NCI-H748 (cell line): ENCODE results near the gene SPARCL1.
A peak's percentile ranks its signal among the peaks of the same experiment; 100 is the strongest.
"Not testable (repeated sequence)": the region's sequence is repeated elsewhere in the genome, so short reads cannot be mapped to it uniquely, and the experiment has no call there.

Experiments used
- DNase-seq: peaks from one replicate; lab custom pipeline; 2025; ENCODE audit not compliant: unreplicated experiment; lab: John Stamatoyannopoulos, UW

Gene SPARCL1

DNA sequence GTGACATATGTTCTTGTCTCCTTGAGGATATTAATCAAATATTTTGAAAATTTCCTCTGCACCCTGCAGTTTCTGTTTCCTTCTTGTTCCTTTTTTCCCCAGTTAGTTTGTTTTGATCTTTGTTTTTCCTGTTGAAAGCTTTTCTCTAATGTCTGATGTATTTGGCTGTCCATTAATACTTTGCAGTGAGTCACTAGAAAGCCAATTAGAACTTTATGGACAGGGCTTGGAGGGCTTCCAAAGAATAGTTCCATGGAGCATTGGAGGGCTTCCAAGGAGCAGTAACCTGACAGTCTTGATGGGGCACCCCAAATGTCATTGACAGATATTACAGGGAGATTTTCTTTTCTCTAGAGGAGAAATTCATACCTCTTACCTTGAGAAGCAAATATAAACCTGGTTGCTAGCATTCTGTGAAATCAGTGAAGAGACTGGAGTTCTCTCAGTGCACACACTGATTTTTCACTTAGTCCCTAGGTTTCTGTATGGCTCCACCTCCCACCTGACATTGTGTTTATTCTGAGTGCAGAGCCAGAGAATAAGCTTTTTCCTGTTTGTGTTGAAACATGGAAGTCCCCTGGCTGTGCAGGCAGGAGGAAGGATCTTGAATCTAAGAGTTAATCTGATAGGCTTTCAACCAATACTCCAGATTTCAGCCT is 26.5 kb downstream of the SPARCL1 start:
- peak; percentile 33 for DNase-seq

DNA sequence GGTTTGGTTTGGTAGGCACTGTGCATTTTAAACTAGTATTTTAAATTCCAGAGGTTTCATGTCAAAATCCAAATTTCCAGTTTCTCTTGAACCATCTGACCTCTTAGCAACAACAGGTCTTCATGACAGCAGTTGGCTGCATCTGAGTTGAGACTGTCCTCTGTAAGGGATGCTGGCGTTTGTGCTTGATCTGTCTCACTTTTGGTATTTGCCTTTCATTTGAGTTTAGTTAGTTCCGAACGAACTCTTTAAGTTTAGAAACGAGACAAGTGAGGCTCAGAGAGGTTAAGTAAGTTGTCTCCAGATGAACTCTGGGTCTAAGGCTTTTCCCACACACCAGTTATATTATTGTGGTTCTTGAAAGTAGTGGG is 29.1 kb downstream of the SPARCL1 start:
- no peak for DNase-seq

DNA sequence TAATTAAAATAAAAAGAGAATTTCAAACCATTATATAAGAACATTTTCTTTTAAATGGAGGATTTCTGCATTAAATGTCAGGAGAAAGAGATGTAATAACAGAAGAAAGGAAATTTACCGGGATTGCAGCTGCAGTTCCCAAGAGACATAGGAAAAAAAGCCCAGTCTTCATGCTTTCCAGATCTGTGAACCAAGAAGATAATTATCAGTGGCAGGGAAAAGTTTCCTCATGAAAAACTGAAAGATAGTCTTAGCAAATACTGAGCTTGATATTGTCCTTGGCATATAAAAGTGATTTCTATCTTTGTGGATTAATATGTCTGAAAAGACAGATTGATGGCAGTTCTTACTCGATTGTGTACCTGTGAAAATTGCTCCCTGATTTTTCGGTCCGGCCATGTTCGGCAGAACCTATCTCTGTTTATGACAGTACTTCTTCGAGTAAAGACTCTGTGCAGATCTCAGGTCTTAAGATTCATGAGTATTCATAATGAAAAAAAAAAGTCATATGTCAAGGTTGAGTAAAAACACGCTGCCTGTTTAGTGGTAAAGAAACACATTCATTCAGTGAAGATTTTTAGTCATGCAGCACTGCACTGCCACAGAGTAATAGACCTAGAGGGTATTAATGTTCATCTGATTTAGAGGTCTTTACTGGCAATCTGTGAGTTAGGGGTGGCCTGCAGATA is 29.6 kb downstream of the SPARCL1 start:
- no peak for DNase-seq

DNA sequence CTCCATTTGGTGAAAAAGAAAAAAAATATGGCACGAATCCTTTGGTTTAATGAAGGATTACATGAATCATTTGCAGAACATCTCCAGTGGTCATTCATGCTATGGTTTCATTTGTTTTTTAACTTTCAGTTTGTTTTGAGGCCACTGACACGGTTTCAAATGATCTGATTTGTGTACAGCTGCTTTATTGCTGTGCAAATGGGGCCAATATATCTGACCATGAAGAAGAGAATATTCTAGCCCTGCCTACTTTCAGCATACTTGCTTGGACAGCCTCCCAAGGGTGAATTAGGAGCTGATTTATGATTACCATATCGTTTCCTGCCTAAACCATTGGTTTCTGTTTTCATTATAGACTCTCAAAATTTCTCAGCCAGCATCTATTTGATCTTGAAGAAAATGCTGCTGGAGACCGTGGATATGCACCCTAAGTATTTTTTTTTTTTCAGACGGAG is 30.7 kb downstream of the SPARCL1 start:
- DNase-seq, result no peak

DNA sequence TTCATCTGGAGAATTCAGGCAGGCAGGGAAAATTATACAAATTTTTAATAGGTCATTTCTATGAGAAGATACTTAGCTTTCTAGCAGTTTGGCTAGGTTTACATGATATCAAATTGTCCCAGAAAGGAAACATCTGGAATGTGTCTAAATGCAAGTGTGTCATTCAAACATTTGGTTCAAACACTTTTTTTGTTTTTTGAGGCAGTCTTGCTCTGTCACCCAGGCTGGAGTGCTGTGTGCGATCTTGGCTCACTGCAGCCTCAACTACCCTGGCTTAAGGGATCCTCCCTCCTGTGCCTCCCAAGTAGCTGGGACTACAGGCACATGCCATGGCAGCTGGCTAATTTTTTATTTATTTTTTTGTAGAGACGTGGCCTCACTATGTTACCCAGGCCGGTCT is 31.6 kb downstream of the SPARCL1 start:
- DNase-seq, result no peak

DNA sequence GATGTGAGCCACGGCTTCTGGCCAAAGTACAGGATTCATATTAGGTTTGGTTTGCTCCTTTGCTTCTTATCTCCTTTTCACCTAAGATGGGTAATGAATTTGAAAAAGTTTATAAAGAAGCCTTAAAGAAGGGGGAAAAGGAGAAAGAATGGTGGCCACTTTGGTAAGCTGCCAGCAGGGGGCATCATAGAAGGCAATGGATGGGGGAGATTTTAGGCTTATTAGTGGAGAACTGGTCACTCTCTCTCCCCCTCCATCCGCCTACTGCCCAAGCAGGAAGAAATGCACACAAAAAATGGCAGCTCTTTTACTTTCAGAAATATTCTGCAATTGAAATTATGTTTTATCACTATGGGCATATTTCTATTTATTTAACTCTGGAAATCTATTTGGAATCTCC is 32.0 kb downstream of the SPARCL1 start:
- no peak for DNase-seq

DNA sequence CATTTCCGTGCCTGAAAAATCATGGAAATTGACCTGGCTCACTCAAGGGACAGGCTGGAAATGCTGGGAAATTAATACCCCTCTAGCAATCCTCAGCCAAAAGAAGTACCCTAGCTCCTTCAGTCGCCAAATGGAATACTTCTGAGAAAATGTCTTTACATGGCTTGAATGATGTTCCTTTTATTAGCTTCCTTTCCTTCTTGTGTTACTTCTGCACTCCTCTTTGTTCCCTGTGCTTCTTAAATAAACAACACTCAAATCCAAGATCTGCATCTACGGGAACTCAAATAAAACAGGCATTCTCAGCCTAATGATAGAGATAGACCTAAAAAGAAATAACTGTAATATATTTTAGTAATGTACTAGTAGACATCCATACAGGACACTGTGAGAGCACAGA is 36.1 kb downstream of the SPARCL1 start:
- DNase-seq, result no peak

DNA sequence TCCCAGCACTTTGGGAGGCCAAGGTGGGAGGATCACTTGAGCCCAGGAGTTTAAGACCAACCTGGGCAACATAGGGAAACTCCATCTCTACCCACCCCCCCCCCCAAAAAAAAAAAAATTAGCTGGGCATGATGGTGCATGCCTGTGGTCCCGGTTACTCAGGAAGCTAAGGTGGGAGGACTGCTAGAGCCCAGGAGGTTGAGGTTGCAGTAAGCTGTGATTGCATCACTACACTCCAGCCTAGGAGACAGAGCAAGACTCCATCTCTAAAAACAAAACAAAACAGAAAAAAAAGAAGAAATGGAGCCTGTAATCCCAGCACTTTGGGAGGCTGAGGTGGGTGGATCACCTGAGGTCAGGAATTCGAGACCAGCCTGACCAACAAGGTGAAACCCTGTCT is 37.3 kb downstream of the SPARCL1 start:
- not testable (repeated sequence) for DNase-seq

DNA sequence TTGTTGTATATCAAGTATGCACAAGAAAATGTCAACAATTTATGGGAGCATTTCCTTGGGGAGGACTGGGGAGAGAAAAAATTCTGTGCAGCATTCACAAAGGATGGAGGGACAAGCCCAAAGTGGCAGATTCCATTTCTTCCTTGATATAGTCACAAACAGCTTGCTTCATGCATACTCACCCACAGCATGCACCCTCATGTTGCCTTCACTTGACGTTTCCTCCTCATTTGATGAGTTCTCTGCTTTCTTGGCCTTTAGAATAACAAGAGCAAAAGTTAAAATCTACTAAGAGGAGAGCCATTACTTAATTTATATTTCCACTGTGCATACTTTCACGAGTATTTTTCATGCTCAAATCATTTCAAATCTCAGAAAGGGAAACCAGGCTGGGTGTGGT is 37.7 kb downstream of the SPARCL1 start:
- DNase-seq, result no peak

DNA sequence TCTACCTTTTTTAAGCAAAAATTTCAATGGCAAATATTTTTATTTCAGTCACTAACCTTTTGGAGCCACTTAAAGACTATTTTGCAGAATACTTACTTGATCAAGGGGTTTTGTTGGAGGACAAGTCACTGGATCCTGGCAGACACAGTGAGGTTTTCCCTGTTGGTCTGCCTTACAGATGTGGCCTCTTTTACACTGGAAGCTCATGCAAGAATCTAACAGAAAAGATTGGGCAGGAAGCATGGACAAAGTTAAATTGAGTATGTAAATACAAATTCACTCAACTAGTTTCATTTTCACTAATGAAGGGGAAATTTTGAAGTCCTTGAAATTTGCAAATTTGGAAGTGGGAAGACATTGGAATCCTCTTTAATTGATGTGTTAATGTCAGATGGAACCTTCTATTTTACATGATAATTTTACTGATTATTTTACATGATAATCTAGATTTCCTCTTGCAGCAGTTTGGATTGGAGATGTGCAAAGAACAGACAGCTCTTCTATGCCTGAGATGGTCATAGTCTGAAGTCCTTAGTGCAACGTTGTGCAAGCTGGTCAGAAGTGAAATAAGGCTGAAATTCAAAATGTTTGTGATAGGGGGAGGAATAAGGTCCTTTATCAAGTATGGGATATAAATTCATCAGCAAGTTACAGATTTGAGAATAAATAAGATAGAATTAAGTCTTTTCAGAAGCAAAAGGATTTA is 38.4 kb downstream of the SPARCL1 start:
- DNase-seq, result no peak

DNA sequence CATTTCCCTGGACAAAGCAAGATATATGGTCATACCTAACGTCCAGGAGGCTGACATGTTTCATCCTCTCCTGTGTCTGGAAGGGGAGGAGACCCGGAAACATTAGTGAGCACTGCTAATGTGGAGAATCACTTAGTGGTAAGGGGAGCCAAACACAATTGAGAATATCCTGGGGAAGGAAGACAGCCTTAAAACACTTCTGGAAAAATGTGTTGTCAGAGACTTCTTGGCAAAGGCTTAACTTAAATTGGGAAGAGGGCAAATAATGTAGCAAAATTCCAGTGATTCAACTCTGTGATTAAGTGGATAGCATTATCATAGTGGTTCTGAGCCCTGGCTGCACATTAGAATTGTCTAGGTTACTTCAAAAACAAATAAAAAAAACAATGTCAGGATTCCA is 39.5 kb downstream of the SPARCL1 start:
- no peak for DNase-seq

DNA sequence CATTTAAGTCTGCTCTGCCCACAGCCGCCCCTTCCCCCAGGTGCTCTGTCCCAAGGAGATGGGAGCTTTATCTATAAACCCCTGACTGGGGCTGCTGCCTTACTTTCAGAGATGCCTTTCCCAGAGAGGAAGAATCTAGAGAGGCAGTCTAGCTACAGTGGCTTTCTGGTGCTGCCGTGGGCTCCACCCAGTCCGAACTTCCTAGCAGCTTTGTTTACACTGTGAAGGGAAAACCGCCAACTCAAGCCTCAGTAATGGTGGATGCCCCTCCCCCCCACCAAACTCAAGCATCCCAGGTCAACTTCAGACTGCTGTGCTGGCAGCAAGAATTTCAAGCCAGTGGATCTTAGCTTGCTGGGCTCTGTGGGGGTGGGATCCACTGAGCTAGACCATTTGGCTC is 40.5 kb downstream of the SPARCL1 start:
- not testable (repeated sequence) for DNase-seq

DNA sequence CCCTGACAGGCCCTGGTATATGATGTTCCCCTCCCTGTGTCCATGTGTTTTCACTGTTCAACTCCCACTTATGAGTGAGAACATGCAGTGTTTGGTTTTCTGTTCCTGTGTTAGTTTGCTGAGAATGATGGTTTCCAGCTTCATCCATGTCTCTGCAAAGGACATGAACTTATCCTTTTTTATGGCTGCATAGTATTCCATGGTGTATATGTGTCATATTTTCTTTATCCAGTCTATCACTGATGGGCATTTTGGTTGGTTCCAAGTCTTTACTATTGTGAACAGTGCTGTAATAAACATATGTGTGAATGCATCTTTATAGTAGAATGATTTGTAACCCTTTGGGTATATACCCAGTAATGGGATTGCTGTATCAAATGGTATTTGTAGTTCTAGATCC is 45.9 kb downstream of the SPARCL1 start:
- not testable (repeated sequence) for DNase-seq

DNA sequence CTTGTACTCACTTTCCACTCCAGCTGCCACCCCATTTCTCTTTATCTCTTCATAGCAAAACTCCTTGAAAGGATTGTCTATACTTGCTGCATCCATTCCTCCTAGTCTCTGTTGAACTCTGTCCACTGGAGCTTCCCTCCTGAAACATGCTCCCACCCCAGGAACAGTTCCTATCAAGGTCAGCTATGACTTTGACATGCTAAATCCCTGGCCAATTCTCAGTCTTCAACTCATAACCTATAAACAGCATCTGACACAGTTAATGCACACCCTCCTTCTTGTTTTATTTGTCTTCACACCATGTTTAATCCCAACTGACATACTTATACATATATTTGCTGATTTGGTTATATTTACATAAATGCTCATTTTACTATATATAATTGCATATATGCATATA is 47.8 kb downstream of the SPARCL1 start:
- no peak for DNase-seq

DNA sequence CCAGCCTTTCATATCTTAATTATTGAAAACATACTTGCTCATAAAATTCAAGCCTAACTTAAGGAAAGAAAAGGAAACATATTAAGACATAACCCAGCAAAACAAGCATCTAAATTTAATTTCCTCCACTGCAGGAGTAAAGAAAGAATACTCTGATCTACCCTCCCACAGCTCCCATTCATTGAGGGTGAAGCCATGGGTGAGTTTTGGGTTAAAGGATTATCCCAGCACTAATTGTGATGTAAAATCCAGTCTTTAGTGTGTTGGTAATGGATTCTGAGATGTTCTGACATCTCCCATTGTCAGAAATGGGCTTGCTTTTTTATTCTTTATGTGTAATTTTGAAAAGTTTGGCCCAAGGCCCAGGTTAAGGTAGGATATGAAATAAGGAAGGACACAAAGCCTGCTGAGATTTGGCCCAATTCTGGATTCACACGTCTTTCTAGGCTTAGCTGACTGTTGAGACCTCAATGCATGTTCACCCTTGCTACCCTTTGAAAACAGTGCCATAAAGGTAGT is 50.4 kb downstream of the SPARCL1 start:
- no peak for DNase-seq

DNA sequence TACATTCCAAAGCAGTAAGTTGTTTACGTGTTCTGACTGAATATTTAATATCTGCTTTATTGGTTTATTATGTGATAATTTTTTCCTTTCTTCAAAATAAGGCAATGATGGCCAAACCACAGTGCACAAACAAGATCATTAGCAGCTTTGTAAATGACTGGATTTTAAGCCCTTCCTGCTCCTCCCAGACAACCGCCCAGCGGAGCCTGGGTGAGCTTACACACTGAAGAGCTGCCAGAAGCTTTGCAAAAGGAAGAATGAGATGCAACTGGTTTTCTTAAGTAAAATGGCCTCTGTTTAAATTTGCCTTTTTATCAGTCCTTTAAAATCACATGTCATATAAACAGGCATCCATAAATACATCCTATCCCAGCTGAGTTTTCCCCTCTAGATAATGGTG is 52.2 kb downstream of the SPARCL1 start:
- DNase-seq, result no peak

DNA sequence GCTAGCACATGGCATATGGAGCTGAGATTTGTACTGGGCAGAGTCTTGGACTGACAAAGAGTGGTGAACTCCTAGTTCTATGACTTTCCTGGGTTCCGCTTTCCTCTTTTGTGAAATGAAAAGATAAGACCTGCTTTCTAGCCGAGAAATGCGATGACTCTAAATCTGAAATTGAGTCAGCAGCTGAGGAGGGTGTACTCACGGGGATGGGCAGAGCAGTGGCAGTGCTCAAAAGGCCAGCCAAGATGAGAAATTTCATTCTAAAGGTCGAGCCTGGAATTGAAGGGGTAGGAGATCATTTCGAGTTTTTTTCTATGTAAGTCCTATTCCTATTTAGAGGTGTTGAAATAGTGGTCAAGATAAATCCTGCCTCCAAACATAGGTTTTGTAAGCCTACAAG is 59.8 kb downstream of the SPARCL1 start:
- DNase-seq, result no peak

DNA sequence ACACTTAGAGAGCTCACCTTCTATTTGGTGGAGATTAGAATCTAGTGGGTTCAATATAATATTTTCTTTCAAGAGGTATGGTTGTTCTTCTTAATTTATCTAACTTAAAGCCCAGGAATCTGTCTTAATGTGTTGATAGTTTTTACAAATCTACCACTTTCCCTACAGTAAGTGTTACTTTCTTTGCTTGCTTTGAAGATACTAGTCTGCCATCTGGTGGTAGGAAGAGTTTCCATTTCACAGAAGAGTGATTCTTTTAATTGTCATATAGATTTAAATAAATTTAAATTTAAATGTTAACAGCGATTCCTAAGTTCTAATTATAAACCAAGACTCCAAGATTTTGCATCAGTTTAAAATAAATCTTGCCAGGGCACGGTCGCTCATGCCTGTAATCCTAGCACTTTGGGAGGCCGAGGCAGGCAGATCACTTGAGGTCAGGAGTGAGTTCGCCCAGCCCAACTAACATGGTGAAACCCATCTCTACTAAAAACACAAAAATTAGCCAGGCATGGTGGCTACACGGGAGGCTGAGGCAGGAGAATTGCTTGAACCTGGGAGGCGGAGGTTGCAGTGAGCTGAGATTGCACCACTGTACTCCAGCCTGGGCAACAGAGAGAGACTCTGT is 63.3 kb downstream of the SPARCL1 start:
- DNase-seq, result peak; percentile 39

DNA sequence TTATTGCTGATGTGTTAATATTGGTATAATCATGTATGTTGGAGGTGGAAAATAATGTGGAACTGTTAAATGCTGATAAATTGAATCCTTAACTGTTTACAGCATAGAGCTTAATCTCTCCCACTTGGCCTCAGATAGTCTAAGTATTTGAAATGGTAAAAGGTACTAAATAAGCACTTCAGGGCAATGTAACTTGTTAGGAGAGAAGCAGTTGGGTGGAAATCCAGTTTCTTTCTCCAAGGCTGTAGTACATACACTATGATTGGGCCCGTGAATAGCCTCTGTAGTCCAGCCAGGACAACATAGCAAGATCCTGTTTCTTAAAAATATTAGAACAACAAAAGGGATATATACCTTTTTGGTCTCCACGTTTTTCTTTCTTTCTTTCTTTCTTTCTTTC is 67.1 kb downstream of the SPARCL1 start:
- no peak for DNase-seq

DNA sequence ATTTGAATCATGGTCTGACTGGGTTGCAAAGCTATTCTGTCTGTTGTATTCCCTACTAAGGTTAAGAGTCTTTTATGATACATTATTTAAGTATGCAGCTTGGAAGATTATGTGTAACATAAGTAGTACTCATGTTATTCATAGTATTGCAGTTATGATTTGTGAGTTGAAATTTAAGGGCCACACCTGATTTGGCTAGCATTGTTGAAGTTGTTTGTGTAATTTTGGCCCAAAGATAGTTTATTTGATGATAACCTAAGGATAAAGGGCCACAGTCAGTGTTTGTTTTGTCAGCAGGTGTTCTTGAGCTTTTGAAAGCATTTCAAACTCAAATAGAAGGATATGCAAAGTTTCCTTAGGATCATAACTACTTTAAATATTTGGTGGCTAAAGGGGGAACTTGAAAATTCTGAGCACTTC is 67.9 kb downstream of the SPARCL1 start:
- DNase-seq, result no peak

DNA sequence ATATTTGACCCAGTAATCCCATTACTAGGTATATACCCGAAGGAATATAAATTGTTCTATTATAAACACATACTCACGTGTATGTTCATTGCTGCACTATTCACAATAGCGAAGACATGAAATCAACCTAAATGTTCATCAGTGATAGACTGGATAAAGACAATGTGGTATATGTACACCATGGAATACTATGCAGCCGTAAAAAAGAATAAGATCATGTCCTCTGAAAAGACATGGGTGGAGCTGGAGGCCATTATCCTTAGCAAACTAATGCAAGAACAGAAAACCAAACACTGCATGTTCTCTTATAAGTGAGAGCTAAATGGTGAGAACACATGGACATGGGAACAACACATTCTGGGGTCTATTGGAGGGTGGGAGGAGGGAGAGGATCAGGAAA is 70.3 kb downstream of the SPARCL1 start:
- DNase-seq, result no peak

DNA sequence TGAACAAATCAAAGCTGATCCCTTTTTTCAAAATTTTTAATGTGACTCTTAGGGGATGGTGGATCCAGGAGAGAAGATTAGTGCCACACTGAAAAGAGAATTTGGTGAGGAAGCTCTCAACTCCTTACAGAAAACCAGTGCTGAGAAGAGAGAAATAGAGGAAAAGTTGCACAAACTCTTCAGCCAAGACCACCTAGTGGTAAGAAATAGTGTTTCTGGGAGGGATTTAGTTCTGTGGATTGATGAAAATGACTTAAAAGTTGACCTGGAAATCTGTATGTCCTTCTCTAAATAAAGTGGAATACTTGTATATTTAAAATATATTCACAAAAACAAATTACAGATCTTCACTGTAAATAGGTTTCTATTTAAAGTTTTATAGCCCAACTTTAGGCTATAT is 77.6 kb downstream of the SPARCL1 start:
- no peak for DNase-seq
